HG03575 (cell line): ENCODE results near the gene CST1.
"Not testable (repeated sequence)": the region's sequence is repeated elsewhere in the genome, so short reads cannot be mapped to it uniquely, and the experiment has no call there.

Experiments used
- ATAC-seq: cut with Tn5 transposase; IDR thresholded peaks from one replicate; pipeline ENCODE4 v1.9.1; 2021; ENCODE audit not compliant: unreplicated experiment, insufficient number of reproducible peaks, low FRiP score; ENCODE audit errors: extremely low read depth

Gene CST1

DNA sequence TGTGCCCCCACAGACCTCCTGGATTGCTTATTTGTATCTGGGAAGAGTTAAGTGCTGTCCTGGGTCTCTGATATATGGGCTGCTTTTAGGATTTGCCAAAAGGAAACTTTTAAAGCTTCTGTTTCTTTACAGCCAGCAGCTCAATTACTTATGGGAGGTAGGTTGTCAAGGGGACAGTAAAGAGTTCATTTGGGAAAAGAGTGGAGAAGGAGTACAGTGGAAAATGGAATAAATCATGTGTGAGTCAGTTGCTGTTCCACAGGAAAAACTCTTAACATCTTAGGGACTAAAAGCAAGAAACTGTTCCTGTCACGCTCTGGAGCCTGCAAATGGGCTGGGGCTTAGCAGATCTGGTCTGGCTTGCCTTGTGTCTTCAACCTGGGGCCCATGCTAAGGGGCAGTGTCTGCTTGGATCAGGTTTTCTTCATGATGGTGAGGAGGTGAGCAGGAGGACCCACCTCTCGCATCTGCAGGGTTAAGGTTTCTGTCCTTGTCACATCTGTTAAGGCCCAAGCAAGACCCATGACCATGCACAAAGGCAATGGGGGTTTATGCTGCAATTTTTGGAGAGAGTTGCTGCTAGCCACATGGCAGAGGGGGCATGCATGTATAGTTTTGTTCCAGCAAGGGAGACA, 8.7 kb upstream of the CST1 start:
- ATAC-seq, result no peak

DNA sequence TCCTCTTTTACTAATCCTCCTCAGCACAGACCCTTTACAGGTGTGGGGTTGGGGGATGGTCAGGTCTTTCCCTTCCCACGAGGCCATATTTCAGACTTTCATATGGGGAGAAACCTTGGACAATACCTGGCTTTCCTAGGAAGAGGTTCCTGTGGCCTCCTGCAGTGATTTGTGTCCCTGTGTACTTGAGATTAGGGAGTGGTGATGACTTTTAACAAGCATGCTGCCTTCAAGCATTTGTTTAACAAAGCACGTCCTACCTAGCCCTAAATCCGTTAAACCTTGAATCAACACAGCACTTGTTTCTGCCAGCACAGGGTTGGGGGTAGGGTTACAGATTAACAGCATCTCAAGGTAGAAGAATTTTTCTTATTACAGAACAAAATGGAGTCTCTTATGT, 6.1 kb upstream of the CST1 start:
- not testable (repeated sequence) for ATAC-seq

DNA sequence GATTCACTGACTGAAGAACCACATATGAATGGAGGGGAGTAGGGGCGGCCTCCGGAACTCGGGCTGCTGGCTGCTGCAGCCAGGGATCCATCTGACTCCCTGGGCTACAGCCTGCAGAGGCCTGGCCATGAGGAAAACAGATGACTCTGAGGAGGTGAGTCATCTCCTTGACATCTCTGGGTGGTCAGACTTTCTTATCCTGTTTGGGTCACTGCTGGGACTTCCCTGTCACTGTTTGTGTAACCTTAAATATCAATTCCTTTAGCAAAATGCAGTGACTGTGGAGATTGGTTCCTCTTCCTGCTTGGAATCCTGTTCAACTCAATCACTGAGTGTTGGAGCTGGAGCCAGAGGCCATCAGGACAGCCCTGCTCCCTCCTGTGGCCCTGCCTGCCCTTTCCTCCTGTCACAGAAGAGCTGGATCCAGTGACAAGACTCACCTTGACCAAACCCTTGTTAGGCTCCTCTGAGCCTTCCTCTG, 4.4 kb upstream of the CST1 start:
- not testable (repeated sequence) for ATAC-seq

DNA sequence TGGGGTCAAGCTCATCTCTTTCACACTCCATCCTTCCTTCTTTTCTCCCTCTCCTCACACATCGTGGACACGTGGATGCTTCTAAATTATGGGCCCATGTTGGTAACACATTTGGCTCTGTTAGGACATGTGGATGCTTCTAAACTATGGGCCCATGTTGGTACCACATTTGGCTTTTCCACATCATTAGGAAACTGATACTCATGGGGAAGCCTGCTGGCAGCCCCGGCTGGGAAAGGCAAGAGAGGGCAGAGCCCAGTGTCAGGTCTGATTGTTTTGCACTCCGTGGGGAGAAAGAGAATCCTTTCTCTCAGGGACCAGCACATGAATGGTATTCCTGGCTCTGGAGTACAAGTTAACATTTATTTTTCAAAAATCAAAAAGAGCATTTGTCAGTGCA, 4.0 kb upstream of the CST1 start:
- ATAC-seq, result no peak

DNA sequence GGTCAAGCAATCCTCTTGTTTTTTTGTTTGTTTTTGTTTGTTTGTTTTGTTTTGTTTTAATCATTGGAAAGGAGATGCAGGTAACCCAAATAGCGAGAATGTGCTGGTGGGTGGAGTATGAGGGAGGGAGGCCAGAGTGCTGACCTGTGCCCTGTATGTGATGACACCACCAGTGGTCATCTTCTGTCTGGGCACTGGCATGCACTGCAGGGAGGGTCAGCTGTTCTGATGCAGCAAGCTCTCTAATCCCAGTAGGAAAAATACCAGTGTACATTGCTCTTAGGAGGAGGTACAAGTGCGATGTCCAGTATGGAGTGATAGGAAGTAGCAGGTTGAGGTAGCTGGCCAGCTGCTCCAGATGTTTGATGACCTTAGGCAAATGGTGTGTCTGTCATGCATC, 2.9 kb upstream of the CST1 start:
- no peak for ATAC-seq

DNA sequence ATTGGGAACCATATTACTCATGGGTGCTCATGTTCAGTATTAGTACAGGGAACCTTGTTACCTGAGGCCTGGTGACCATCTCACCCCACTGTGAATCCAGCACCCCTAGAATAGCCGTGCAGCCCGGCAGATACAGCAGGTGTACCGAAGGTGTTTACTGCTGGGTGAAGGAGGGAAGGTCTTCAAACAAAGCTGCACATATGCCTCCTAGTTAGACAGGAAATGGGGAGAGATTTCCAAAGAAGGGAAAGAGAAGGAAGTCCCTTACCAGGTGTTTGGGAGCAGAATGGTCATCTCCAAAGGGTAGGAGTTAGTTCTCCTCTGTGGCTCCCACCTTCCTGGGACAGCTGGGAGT, 2.4 kb upstream of the CST1 start:
- ATAC-seq, result no peak

DNA sequence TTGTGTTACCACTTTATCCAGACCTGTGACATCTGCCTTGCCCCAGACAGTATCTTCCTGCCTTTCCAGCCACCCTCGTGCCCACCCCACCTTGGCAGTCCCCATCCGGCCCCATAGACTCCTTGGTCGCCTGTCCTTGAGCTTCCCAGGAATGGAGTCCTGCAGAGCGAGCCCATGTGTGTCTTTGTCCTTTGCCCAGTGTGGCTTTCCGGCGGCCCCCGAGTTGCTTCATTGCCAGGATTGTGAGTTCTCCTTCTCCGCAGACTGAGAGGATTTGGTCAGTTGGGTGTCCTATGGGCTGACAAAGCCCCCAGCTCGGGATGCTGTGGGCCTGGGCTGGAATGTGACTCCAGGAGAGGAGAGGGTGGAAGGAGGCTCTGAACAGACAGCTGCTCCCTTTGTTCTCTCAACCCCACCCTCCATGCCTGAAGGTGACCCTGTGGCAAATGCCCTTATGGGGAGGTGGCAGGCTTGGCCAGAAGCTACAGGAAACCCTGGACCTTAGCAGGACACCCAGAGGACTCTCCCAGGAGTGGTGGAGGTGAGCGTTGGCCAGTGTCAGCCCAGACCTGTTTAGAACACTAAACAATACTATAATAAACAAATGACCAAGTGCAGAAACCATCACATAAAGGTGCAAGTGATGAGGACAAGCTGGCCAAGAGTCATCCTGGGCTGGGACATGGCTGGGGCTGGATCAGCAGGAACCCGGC, 1.9 kb upstream of the CST1 start:
- ATAC-seq, result no peak

DNA sequence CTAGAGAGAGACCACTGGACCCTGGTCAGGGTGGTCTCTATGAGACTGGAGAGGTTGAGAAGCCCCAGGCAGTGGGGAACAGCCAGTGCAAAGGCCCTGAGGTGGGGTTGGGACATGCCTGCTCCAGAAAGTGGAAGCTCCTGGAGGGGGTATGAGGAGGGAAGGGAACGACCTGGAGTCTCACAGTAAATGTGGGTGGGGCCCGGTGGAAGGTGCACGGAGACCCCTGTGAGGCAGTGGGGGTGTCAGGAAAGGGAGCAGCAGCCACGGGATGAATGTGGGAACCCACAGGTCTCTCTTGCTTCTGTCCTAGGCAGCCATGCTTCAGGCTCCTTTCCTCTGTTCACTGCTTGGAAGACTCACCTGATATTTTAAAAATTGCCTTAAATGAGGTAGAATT, 1.3 kb upstream of the CST1 start:
- ATAC-seq, result no peak

DNA sequence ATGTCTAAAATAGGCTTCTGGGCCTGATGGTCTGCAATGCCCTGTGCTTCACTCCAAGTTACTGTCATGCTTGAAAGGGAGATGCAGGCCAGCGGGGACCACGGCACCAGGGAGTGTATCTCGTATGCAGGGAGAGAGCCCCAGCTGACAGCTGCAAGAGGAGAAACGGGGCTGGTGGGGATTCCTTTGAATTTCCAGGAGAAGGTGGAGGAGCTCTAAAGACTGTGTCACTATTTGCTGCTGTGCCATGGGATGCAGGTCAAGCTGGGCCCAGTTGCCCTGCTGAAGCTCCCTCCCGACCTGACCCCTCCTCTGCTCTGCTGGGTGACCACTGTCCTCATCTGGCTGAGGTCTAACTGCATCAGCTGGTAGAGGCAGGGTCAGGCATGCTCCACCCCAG, 989 bp downstream of the CST1 start:
- no peak for ATAC-seq

DNA sequence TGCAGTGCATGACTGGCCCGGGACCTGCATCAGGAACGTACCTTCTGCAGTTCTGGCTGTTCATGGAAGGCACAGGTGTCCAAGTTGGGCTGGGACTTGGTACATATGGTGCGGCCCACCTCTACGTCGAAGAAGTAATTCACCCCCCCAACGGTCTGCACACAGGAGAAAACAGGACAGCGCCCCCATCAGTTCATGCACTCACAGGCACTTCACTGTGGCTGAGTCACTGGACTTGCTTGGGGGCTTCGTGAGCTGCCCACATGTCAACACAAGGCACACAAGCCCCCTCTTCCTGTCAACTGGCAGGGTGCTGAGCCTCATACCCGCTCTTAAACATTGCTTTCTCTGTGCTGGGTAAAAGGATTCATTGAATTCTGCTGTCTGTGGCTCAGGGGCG, 1.8 kb downstream of the CST1 start:
- not testable (repeated sequence) for ATAC-seq

DNA sequence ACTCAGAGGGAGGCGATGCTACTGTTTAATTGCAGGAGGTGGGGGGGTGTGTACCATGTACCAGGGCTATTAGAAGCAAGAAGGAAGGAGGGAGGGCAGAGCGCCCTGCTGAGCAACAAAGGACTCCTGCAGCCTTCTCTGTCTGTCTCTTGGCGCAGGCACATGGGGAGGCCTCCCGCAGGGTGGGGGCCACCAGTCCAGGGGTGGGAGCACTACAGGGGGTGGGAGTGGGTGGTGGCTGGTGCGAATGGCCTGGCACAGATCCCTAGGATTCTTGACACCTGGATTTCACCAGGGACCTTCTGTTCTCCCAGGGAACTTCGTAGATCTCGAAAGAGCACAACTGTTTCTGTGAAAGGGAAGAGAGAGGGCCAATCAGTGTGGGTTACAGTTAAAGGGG, 3.2 kb downstream of the CST1 start:
- not testable (repeated sequence) for ATAC-seq

DNA sequence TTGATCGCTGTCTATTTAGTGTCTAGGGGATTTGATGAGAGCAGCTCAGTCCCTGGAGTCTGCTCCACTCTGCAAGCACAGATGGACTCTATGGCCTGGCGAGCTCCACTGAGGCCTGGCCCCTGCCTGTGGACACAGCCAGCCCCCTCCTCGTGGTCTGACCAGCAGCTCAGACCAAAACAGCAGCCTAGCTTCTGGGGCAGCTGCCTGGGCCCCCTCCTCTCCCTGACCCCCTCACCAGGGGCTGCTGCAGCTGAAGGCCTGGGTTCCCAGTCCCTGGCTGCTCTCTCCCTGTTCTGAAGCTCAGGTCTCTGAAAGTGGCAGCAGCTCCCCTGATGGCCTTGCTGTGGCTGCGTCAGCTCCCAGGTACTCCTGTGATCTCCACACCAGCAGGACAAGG, 3.6 kb downstream of the CST1 start:
- not testable (repeated sequence) for ATAC-seq

DNA sequence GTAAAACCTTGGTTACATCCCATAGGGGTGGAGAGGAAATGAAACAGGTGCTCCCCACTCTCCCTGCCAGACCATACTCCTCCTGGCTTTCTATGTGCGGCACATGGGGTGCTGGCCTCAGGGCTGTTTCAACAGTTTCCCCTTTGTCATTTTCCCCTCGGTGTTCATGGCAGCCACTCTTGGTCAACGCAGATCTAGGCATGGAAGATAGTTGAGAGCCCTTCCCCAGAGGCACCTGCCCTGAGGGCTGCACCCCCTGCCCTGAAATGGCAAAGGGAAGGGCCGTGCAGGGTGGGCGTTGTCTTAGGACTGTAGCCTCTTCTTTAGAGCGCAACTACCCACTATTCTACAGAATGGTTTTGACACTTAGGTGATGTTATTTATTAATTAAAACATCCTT, 4.4 kb downstream of the CST1 start:
- no peak for ATAC-seq

DNA sequence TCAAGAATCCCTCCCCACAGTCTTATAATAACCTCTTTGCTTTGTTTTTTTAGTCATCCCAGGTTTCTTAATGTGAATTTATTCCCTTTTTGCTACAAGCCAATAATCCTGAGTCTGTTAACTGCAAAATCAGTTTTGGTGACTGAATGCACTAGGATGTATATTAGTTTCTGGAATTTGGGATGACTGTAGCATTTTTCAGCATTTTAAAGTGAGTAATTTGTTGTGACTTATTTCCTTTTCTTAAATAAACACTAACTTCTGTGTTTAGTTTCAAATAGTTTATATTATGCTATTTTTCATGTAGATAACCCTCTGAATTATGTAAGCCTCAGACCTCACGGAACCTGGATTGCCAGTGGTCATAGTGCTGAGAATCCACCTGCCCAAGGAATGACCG, 5.5 kb downstream of the CST1 start:
- no peak for ATAC-seq

DNA sequence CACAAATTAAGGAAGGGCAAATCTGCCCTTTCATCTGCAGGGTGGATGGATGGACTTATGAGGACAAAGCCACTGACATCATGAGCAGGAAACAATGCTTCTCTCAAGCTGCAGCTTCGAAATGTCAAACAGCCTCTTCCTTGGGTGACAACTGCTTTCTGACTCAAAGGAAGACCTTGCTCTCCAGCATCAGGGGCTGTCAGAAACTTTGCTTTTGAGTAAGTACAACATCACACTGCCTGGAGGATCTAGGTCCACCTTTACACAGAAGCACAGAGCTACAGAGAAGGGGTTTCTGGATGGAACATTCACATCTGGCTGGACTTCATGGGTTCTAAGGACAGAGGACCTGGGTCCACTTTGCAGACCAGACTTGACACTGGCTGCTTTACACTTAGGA, 5.9 kb downstream of the CST1 start:
- no peak for ATAC-seq

DNA sequence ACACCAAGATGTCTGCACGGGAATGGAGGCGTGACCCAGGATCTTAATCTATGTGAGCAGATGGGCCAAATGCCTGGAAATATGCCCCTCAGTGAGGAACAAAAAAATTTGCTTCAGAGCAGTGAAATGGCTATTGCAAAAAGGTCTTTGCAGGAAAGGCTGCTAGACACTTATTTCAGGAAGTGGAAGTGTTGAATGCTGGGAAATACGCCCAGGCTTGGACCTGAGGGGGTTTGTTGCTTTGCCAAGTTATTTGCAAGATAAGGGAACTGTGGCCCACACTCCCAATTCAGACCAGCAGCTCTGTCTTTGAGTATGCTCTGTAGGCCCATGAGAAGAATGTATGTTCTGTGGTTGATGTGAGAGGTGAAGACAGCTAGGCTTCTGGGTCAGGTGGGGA, 15.3 kb downstream of the CST1 start:
- not testable (repeated sequence) for ATAC-seq

DNA sequence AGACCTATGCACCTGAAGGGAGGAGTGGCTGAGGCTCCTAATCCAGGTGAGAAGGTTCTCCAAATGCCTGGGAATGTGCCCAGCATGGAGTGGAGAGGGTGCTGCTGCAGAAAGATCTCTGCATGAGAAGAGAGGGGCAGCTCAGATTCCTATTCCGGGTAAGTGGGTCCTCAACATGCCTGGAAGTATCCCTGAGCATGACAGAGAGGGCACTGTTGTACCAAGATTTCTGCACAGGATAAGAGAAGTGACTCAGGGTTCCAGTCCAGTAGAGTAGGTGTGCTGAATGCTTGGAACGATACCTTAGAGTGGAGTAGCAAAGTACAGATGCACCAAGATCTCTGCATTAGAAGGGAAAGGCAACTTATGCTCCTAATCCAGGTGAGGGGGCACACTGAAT, 15.8 kb downstream of the CST1 start:
- not testable (repeated sequence) for ATAC-seq

DNA sequence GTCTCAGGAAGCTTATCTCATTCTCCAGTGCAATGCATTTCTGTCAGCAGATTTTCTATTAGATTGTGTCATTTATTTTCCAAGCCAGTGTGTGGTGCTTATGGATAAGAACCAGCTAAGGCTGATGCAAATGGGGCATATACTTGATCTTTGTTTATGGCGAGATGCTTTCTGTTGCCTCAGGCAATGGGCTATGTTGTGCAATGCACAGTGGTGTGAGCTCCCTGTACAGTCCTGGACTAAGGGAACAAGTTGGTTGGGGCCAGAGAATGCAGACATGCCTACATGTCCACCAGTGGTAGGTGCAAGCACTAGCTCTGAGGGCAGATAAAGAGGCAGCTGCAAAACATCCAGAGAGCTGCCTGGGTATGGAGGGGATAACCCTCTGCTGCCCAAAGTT, 16.3 kb downstream of the CST1 start:
- ATAC-seq, result not testable (repeated sequence)

DNA sequence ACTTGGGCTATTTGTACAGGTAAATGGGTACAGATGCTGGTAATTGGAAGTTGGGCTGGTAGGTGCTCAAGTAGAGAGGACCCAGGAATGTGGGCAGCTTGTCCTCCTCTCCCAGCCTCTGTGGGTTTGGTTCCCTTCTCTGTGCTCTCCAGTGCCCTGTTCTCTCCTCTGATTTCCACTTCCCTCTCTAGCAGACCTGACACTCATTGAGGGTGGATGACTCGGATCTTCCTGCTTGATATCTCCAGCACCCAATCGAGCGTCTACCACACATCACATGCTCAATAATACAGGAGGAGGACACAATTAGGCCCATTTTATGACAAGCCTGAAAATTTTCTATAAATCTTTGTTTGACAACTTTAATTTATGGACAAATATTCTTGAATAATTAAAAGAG, 23.7 kb downstream of the CST1 start:
- ATAC-seq, result no peak

DNA sequence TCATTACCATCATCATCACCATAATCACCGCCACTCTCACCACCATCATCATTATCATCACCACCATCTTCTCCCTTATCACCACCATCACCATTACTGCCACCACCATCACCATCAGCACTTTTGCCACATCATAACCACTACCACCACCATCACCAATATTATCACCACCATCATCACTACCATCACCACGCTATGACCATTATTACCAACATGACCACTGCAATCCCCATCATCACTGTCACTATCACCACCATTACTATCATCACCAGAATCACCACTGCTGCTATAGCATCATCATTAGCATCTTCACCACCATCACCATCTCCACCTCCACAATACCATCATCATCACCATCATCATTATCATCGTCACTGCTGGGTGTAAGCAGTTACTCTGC, 25.6 kb downstream of the CST1 start:
- no peak for ATAC-seq
